Uterus (tissue), 4 donors: Measurements from ENCODE around the gene PBXIP1. TPM values are rescaled to one million over a fixed set of nuclear protein-coding genes. Genes with fewer than 3 reads are reported as not detected.

Source experiments
- DNase-seq, 2 donors: peaks; one replicate each; pipeline ENCODE4 v3.0.0-alpha.2; 2019 to 2020
- H3K27ac ChIP-seq, 2 donors: fragments of 200-600 bp; sonication (generic); 1 replicate in 1 of 2; 2 replicates in 1 of 2; pipeline ENCODE4 v1.5.1; 2016 to 2018
- H3K27me3 ChIP-seq, 2 donors: fragments of 200-600 bp; sonication (generic); one replicate each; pipeline ENCODE4 v1.5.1; 2018 to 2019; ENCODE audit warnings: control low read depth in 1 of 2
- H3K36me3 ChIP-seq, 2 donors: fragments of 200-600 bp; sonication (generic); one replicate each; pipeline ENCODE4 v1.5.1; 2019; ENCODE audit warnings: control low read depth in 1 of 2
- H3K4me1 ChIP-seq, 2 donors: fragments of 200-600 bp; sonication (generic); one replicate each; pipeline ENCODE4 v1.5.1; 2018 to 2019; ENCODE audit warnings: control low read depth in 1 of 2
- H3K4me3 ChIP-seq, 2 donors: fragments of 200-600 bp; sonication (generic); 1 replicate in 1 of 2; 2 replicates in 1 of 2; pipeline ENCODE4 v1.5.1; 2018 to 2019; ENCODE audit warnings: mild to moderate bottlenecking in 1 of 2
- H3K9me3 ChIP-seq, 2 donors: fragments of 200-600 bp; sonication (generic); one replicate each; pipeline ENCODE4 v1.5.1; 2019; ENCODE audit warnings: control low read depth in 1 of 2
- POLR2A ChIP-seq, 2 donors: fragments of 450-650 bp; IDR thresholded peaks; one replicate each; pipeline ENCODE4 v1.6.1; 2016; ENCODE audit warnings: antibody characterized with exemption in 2 of 2, mild to moderate bottlenecking in 1 of 2, moderate library complexity in 1 of 2
- intact Hi-C: fragments of 100-400 bp; cut with DNase I; formaldehyde crosslinking; loops from one replicate; pipeline ENCODE4 v1.15.1; 2023; ENCODE audit warnings: low total_unique reads
- total RNA-seq, 4 donors: library from RNA; depleted of rRNA in 3 of 4; stranded (reverse); fragments of >200 nt in 3 of 4; gene quantifications; one replicate each; pipeline versions ENCODE4 v1.1.0 to v1.2.4, GENCODE V29; 2014 to 2023
- TF ChIP-seq, protein P1 (sequence below), 4 experiments: fragments of 200-600 bp in 2 of 4; fragments of 450-650 bp in 2 of 4; sonication (generic) in 2 of 4; IDR thresholded peaks; one replicate each; pipeline ENCODE4 v1.5.1; 2016 to 2019; ENCODE audit warnings: antibody characterized with exemption in 4 of 4, mild to moderate bottlenecking in 2 of 4, moderate library complexity in 1 of 4
- donor health status: DM: yes; HTN: yes; CAD: no.

PBXIP1 gene, protein sequence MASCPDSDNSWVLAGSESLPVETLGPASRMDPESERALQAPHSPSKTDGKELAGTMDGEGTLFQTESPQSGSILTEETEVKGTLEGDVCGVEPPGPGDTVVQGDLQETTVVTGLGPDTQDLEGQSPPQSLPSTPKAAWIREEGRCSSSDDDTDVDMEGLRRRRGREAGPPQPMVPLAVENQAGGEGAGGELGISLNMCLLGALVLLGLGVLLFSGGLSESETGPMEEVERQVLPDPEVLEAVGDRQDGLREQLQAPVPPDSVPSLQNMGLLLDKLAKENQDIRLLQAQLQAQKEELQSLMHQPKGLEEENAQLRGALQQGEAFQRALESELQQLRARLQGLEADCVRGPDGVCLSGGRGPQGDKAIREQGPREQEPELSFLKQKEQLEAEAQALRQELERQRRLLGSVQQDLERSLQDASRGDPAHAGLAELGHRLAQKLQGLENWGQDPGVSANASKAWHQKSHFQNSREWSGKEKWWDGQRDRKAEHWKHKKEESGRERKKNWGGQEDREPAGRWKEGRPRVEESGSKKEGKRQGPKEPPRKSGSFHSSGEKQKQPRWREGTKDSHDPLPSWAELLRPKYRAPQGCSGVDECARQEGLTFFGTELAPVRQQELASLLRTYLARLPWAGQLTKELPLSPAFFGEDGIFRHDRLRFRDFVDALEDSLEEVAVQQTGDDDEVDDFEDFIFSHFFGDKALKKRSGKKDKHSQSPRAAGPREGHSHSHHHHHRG
- total RNA-seq, result 100 to 1,000 TPM in 1 of 4 donors, 10 to 100 TPM in 3; 34.4 to 151 (median 88.6) TPM

- no peaks in the 10 kb centered on the region for H3K9me3 ChIP-seq
- peak; percentile 41 to 50 for TF ChIP-seq POLR2A (IDR thresholded peaks at IDR 0.05)
- TF ChIP-seq, protein P1, sequence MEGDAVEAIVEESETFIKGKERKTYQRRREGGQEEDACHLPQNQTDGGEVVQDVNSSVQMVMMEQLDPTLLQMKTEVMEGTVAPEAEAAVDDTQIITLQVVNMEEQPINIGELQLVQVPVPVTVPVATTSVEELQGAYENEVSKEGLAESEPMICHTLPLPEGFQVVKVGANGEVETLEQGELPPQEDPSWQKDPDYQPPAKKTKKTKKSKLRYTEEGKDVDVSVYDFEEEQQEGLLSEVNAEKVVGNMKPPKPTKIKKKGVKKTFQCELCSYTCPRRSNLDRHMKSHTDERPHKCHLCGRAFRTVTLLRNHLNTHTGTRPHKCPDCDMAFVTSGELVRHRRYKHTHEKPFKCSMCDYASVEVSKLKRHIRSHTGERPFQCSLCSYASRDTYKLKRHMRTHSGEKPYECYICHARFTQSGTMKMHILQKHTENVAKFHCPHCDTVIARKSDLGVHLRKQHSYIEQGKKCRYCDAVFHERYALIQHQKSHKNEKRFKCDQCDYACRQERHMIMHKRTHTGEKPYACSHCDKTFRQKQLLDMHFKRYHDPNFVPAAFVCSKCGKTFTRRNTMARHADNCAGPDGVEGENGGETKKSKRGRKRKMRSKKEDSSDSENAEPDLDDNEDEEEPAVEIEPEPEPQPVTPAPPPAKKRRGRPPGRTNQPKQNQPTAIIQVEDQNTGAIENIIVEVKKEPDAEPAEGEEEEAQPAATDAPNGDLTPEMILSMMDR (IDR thresholded peaks at IDR 0.05), result peak in 1 of 4 experiments; percentile 22
- H3K27me3 ChIP-seq, result no peaks in the 10 kb centered on the region
- H3K4me1 ChIP-seq, result peaks cover 3 to 22% of the 10 kb centered on the region in 2 donors
- no peaks in the 10 kb centered on the region for H3K36me3 ChIP-seq
- H3K27ac ChIP-seq, result peak within 1 kb of the TSS; percentile 76 to 79
- DNase-seq, result peak; percentile 78 to 87
- H3K4me3 ChIP-seq, result peak within 1 kb of the TSS; percentile 48 to 57
- intact Hi-C loops, result no loop called here
Observed at GRCh38 chr1:154955718-154956543, at the start of gene PBXIP1. Gene PBXIP1 (minus strand): TSS chr1:154956099. CDS start chr1:154953721, 2,378 bp downstream.

- H3K36me3 ChIP-seq, result no peaks in the 10 kb centered on the region
- intact Hi-C loops, result no loop called here
- peak; percentile 45 to 61 for DNase-seq
- H3K27me3 ChIP-seq, result no peaks in the 10 kb centered on the region
- H3K27ac ChIP-seq, result peak overlapping the region; percentile 93 to 99
- H3K4me3 ChIP-seq, result no peak overlapping the region
- TF ChIP-seq, protein P1 (IDR thresholded peaks at IDR 0.05), result no peak
- TF ChIP-seq POLR2A (IDR thresholded peaks at IDR 0.05), result no peak
- peaks cover 0 to 11% of the 10 kb centered on the region in 2 donors for H3K4me1 ChIP-seq
- H3K9me3 ChIP-seq, result no peaks in the 10 kb centered on the region
Observed at GRCh38 chr1:155005076-155006011, 49.4 kb upstream of the PBXIP1 start.

DNA sequence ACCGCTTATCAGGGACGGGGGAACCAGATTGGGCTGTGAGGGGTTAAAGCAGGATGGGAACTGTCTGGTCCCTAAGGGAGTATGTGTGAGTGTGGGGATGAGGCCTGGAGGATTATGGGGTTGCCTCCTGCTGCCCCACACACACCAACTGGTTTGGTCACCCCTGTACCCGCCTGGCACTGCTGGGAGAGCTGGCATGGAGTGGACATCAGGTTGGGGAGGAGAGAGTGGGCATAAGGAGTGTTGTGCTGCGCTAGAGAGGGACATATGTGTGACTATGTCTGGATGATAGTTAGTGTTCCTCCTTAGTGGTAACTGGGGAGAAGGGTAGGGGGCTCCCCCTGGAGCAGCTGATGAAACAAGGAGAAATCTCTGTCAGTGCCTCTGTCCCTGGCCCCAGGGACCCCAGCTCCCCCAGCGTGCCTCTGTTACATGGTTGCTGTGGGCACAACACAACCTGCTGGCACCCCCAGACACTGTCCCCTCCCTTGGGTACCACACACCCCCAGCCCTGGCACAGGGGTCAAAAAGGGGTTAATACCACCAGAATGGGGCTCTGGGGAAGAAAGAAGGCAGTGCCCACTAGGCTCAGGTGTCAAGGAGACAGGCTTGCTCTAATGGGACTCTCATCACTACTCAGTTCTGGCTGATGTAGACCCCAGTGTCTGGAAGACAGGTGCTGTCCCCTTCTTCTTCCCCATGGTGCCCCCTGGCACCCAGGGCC, 48.6 kb upstream of the PBXIP1 start:
- Histone ChIP-seq H3K27me3 (no peaks in the 10 kb centered on the region), H3K4me1 (peaks cover 0 to 19% of the 10 kb centered on the region in 2 donors), H3K27ac (peak overlapping the region; percentile 93 to 99), H3K36me3 (no peaks in the 10 kb centered on the region), H3K4me3 (peak overlapping the region; percentile 56 to 97), H3K9me3 (no peaks in the 10 kb centered on the region)
- no peak for DNase-seq
- intact Hi-C loops, result no loop called here
- no peak for TF ChIP-seq POLR2A (IDR thresholded peaks at IDR 0.05)
- TF ChIP-seq, protein P1 (IDR thresholded peaks at IDR 0.05), result no peak

GRCh38 chr1:155003766-155004351, 48.0 kb upstream of the PBXIP1 start:
- Histone ChIP-seq H3K4me3 (peak overlapping the region; percentile 56 to 97), H3K27me3 (no peaks in the 10 kb centered on the region), H3K4me1 (peaks cover 0 to 22% of the 10 kb centered on the region in 2 donors), H3K36me3 (no peaks in the 10 kb centered on the region), H3K27ac (peak overlapping the region; percentile 93 to 99), H3K9me3 (no peaks in the 10 kb centered on the region)
- TF ChIP-seq, protein P1 (IDR thresholded peaks at IDR 0.05), result no peak
- TF ChIP-seq POLR2A (IDR thresholded peaks at IDR 0.05), result no peak
- intact Hi-C loops, result no loop called here
- peak; percentile 74 to 77 for DNase-seq
